BJ (cell line): Measurements from ENCODE around the gene GSTT4. TPM values are rescaled to one million over a fixed set of nuclear protein-coding genes. Genes with fewer than 3 reads are reported as not detected.

Experiments used
- CTCF ChIA-PET: fragments of 350-600 bp; formaldehyde crosslinking; extraction: SDS; loops from one replicate; lab custom pipeline; 2021; ENCODE audit warnings: antibody characterized with exemption, inconsistent platforms; lab: Yijun Ruan, JAX
- POLR2A ChIA-PET: fragments of 300-600 bp; sonication (Branson Sonifier 250); formaldehyde crosslinking; extraction: SDS; loops from one replicate; lab custom pipeline; 2021; ENCODE audit warnings: antibody characterized with exemption; lab: Charles Lee
- DNase-seq: peaks from one replicate; pipeline ENCODE4 v3.0.0-alpha.2; 2011; ENCODE audit warnings: low read depth
- H3K27me3 ChIP-seq: 2 replicates; pipeline ENCODE4 v1.6.0; 2011; ENCODE audit warnings: low read length; ENCODE audit not compliant: control insufficient read depth, insufficient read depth
- H3K36me3 ChIP-seq: 2 replicates; pipeline ENCODE4 v1.5.1; 2011; ENCODE audit warnings: low read length; ENCODE audit not compliant: control insufficient read depth, insufficient read depth
- H3K4me3 ChIP-seq: 2 replicates; pipeline ENCODE4 v1.5.1; 2011; ENCODE audit warnings: low read depth, mild to moderate bottlenecking, control low read depth, low read length
- CTCF ChIP-seq: IDR thresholded peaks from 2 replicates; pipeline ENCODE4 v1.5.1; 2011; ENCODE audit warnings: low read depth, mild to moderate bottlenecking, control low read depth, inconsistent platforms, low read length, moderate library complexity; ENCODE audit not compliant: insufficient read depth
- polyA plus RNA-seq: library from polyadenylated mRNA; depleted of rRNA; stranded (reverse); fragments of >200 nt; gene quantifications from 2 replicates; pipeline ENCODE4 v1.2.3, GENCODE V29; 2011

The GSTT4 gene
- polyA plus RNA-seq, 1 experiment: not detected

GRCh38 chr22:24026056-24026455, 20.8 kb upstream of the GSTT4 start:
- ChIA-PET POLR2A (no interaction called here), CTCF (interaction anchor here (0.8 kb wide), 1 partner anchor 15 kb away, joined by 4 read pairs; the partner anchor contains the start of gene CABIN1)
- DNase-seq: no peak
- no peak overlapping the region for H3K4me3 ChIP-seq
- no peak for TF ChIP-seq CTCF
- H3K27me3 ChIP-seq: no peaks in the 10 kb centered on the region
- H3K36me3 ChIP-seq: no peaks in the 10 kb centered on the region

GRCh38 chr22:24025475-24025874, 20.2 kb upstream of the GSTT4 start:
- no peak for DNase-seq
- CTCF ChIA-PET: interaction anchor here (0.8 kb wide), 1 partner anchor 14 kb away, joined by 4 read pairs; the partner anchor contains the start of gene CABIN1
- Histone ChIP-seq H3K36me3 (no peaks in the 10 kb centered on the region), H3K4me3 (no peak overlapping the region), H3K27me3 (no peaks in the 10 kb centered on the region)
- POLR2A ChIA-PET: no interaction called here
- TF ChIP-seq CTCF: no peak

GRCh38 chr22:24024354-24024753, 19.1 kb upstream of the GSTT4 start:
- no peaks in the 10 kb centered on the region for H3K36me3 ChIP-seq
- no peak for TF ChIP-seq CTCF
- CTCF ChIA-PET: no interaction called here
- POLR2A ChIA-PET: no interaction called here
- no peaks in the 10 kb centered on the region for H3K27me3 ChIP-seq
- no peak overlapping the region for H3K4me3 ChIP-seq
- no peak for DNase-seq

GRCh38 chr22:24023204-24023789, 18.0 kb upstream of the GSTT4 start:
- Histone ChIP-seq H3K36me3 (no peaks in the 10 kb centered on the region), H3K4me3 (no peak overlapping the region), H3K27me3 (no peaks in the 10 kb centered on the region)
- DNase-seq: no peak
- ChIA-PET CTCF (no interaction called here), POLR2A (no interaction called here)
- TF ChIP-seq CTCF: no peak

GRCh38 chr22:24021304-24021703, 16.1 kb upstream of the GSTT4 start:
- H3K4me3 ChIP-seq: no peak overlapping the region
- no peak for DNase-seq
- no peaks in the 10 kb centered on the region for H3K27me3 ChIP-seq
- ChIA-PET CTCF (no interaction called here), POLR2A (no interaction called here)
- no peak for TF ChIP-seq CTCF
- no peaks in the 10 kb centered on the region for H3K36me3 ChIP-seq
